Stimulated activated CD8-positive, alpha-beta memory T cell treated with anti-CD3 and anti-CD28 coated beads, Interleukin-12 subunit alpha, Interleukin-12 subunit beta, amount 100 ng/mL, for 4 hours (primary cell): ENCODE measurements around the gene MAML2.

ENCODE experiments used
- DNase-seq: peaks from one replicate; pipeline ENCODE4 v3.0.0-alpha.2; 2020; ENCODE audit warnings: low read depth

Gene MAML2

DNA sequence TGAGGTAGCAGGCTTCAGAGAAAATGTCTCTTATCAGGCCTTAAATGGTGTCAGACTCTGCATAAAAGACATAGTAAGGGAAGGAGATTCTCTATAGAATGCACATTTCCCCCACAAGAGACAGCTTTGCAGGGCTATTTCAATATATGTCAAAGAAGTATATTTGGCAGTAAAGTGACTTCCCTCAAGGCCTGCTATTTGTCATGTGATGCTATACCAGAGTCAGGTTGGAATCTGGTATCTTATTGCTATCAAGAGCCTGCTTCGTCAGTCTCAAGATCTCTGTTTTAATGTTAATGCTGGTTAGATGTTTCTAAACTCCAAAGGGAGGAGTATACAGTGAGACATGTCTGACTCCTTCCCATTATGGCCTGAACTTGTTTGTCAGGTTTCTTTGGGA, 378.7 kb downstream of the MAML2 start:
- no peak for DNase-seq

DNA sequence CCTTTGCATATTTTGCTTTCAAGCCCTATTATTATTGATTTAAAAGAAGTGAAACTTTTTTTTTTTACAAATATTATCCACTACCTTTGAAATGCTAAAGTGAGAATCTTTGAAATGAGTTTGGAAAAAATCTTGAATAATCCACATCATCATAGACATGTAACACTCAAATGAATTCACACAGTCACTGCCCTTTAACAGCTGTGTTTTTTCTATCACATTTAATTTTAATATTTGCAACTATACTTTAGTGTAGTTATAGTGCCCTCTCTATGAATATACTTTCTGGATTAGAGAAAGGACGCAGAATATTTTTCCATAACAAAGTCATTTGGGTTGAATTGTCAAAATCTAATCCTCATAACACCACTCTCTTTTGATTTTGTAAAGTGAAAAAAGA, 381.2 kb downstream of the MAML2 start:
- DNase-seq: no peak

DNA sequence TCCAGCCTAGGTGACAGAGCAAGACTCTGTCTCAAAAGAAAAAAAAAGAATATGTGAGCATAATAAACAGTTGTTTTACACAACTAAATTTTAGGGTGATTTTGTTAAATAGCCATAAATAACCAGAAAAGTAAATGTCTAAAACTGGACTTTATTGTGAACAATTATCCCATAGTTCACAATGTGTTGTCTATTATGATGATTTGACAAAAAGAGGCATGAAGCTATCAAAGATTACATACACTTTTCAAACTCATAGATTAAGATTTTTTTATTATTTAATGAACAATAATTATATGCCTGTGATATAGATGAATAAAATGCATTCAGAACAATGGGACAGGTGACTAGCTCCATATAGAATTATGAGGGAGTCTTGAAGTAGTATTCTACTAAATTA, 392.1 kb downstream of the MAML2 start:
- DNase-seq: no peak

DNA sequence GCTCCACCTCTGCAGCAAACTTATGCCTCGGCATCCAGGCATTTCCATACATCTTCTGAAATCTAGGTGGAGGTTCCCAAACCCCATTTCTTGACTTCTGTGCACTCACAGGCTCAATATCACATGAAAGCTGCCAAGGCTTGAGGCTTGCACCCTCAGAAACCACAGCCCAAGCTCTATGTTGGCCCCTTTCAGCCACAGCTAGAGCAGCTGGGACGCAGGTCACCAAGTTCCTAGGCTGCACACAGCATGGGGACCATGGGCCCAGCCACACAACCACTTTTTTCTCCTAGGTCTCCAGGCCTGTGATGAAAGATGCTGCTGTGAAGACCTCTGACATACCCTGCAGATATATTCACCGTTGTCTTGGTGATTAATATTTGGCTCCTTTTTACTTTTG, 394.4 kb downstream of the MAML2 start:
- DNase-seq: no peak

DNA sequence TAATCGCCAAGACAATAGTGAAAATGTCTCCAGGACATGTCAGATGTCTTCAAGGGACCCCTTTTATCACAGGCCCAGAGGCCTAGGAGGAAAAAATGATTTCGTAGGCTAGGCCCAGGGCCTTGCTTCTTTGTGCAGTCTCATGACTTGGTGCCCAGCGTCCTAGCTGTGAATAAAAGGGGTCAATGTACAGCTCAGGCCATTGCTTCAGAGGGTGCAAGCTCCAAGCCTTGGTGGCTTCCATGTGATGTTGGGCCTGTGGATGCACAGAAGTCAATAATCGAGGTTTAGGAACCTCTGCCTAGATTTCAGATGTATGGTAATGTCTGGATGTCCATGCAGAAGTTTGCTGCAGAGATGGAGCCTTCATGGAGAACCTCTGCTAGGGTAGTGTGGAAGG, 398.4 kb downstream of the MAML2 start:
- DNase-seq: no peak

DNA sequence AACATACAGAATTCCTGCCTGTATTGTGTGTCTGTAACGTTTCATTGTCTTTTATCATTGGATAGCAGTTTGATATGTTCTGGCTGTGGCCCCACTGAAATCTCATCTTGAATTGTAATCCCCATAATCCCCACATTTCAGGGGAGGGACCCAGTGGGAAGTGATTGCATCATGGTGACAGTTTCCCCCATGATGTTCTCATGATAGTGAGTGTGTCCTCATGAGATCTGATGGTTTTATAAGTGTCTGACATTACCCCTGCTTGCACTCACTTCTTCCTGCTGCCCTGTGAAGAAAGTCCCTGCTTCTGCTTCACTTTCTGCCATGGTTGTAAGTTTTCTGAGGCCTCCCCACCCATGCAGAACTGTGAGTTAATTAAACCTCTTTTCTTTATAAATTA, 399.4 kb downstream of the MAML2 start:
- no peak for DNase-seq

DNA sequence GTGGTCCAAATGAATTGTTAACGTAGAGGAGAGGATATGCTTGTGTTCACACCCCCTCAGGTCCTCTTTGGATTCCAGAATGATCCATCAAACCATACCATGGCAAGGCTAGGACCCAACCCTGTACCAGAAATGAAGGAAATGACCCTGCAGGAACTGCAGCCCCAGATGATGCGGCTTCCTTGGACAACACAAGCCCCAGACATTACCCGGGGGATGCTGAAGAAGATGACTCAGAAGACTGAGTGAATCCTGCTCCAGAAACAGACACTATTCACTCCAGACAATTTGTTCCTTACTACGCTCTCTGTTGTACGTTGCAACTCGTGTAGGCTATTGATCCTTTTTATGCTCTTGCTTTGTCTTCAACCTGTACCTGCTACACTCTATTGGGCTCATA, 403.9 kb downstream of the MAML2 start:
- DNase-seq: no peak

DNA sequence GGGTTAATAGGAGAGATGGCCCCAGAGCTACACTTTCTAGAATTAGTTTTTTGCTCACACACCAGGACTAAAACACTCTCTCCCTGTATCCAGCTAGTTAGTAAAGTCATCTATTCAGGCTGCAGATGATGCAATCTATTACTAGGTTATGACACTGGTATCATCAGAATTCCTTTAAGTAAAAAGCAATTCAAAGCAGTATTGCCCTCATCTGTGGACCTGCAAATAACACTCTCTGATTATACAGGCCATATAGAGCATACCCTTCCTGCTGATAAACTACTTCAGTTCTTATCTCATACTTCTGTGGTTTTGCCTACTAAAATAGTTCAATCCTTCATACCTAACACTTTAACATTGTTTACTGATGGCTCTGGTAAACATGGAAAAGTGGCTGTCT, 405.6 kb downstream of the MAML2 start:
- no peak for DNase-seq

DNA sequence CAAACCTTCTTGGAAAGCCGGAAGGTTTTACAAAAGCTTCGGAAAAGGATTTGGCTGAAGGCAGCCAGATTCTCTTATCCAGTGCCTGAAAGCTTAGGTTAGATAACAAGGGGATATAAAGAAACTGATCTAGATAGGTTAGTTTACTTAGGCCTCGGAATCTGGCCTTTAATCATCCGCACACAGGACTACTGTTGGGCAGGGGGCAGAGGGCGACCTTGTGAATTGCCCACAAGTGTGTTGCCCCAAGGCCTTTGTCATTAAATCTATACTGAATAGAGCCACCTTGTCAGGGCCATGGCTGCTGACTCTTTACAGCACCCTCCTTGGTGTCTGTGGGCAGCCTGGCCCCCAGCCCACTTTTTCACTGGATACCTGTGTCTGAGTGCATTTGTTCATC, 409.4 kb downstream of the MAML2 start:
- no peak for DNase-seq

DNA sequence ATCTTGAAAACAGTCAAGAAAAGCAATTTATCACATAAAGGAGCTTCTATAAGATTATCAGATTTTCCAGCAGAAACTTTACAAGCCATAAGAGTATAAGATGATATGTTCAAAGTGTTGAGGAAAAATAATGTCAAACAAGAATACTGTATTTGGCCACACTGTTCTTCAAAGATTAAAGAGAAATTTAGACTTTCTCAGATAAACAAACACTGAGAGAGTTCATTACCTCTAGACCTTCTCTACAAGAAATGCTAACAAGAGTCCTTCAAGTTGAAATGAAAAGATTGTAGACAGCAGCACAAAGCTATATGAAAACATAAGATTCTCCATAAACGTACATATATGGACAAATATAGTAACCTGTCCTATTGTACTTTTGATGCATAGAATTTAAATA, 411.1 kb downstream of the MAML2 start:
- DNase-seq: no peak

DNA sequence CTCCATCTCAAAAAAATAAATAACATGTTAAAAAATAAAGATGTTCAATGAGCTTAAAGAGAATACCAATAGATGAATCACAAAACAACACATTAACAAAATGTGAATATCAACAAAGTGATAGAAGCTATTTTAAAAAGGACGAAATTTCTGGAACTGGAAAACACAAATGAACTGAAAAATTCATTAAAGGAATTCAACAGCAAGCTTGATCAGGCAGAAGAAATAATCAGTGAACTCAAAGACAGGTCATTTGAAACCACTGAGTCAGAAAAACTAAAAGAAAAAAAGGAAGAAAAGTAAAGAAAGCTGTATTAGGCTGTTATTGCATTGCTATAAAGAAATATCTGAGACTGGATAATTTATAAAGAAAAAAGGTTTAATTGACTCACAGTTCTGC, 412.0 kb downstream of the MAML2 start:
- DNase-seq: no peak

DNA sequence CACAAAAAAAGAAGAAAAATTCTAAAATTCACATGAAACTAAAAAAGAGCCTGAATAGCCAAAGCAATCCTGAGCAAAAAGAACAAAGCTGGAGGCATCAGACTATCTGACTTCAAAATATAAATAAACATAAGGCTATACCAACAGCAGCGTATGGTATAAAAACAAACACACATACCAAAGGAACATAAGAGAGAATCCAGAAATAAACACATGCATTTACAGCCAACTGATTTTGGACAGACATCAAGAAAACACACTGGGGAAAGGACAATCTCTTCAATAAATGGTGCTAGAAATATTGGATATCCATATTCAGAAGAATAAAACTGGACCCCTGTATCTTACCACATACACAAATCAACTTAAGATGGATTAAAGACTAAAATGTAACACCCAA, 416.3 kb downstream of the MAML2 start:
- no peak for DNase-seq
